ENCODE data around the gene TAC3.
"Not testable (repeated sequence)": the region's sequence is repeated elsewhere in the genome, so short reads cannot be mapped to it uniquely, and the experiment has no call there.

TAC3 gene

DNA sequence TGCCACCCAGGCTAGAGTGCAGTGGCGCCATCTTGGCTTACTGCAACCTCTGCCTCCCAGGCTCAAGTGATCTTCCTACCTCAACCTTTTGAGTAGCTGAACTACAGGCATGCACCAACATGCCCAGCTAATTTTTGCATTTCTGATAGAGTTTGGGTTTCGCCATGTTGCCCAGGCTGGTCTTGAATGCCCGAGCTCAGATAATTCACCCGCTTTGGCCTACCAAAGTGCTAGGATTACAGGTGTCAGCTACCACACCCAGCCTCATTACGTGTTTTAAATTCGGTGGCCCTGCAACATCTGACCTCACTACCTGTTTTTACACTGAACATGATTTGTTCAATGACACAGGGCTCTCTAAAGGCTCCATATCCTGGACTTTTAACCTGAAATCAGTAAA, 36.1 kb downstream of the TAC3 start:
- no peak for DNase-seq

- DNase-seq = no peak
Observed at GRCh38 chr12:56979628-56980027, 36.7 kb downstream of the TAC3 start.

DNA sequence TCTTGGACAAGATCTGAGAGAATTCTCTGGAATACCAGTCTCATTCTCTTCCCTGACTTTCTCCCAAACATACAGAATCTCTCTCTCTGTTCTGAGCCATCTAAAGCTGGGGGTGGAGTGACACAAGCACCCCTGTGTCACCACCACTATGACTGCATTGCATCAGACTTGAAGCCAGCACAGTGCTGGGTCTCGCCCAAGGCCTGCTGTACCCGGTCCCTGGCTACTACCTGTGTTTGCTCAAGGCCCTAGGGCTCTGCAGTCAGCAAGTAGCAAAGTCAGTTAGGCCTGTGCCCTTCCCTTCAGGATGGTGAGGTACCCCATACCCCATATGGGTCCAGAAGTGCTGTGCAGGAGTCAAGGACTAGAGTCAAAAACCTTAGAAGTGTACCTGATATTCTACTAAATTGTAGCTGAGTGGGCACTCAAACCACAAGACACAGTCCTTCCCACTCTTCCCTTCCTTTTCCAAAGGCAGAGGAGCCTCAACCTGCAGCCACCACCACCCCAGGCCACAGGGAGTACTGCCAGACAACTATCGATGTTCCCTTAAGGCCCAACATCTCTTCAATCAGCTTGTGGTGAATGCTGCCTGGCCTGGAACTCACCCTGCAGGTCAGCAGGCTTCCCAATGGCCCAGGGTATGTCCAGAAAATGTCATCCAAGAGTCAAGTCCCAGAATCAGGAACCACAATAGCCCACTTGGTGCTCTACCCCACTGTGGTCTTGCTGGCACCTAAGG, 37.8 kb downstream of the TAC3 start:
- no peak for DNase-seq

GRCh38 chr12:56977361-56977760, 39.0 kb downstream of the TAC3 start:
- not testable (repeated sequence) for DNase-seq

GRCh38 chr12:56974224-56974623, 42.1 kb downstream of the TAC3 start:
- DNase-seq = not testable (repeated sequence)

DNA sequence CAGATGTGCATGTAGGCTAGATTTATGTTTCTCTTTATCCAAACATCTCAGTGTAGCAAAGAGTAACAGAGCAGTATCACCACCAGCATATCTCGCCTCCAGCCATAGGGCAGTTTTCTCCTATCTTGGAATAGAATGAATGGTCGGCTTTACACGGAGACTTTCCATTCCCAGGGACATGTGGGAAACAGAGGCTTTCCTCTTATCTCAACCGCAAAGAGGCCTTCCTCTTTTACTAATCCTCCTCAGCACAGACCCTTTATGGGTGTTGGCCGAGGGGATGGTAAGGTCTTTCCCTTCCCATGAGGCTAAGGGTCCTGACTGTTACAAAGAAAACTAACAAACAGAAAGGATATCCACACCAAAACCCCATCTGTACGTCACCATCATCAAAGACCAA, 47.4 kb downstream of the TAC3 start:
- DNase-seq = peak; percentile 36

- not testable (repeated sequence) for DNase-seq
Observed at GRCh38 chr12:56965997-56966642, 50.2 kb downstream of the TAC3 start.

- not testable (repeated sequence) for DNase-seq
Observed at GRCh38 chr12:56965124-56965523, 51.2 kb downstream of the TAC3 start.

DNA sequence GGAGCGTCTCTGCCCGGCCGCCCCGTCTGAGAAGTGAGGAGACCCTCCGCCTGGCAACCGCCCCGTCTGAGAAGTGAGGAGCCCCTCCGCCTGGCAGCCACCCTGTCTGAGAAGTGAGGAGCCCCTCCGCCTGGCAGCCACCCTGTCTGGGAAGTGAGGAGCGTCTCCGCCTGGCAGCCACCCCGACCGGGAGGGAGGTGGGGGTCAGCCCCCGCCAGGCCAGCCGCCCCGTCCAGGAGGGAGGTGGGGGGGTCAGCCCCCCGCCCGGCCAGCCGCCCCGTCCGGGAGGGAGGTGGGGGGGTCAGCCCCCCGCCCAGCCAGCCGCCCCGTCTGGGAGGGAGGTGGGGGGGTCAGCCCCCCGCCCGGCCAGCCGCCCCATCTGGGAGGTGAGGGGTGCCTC, 52.8 kb downstream of the TAC3 start:
- DNase-seq = not testable (repeated sequence)

DNA sequence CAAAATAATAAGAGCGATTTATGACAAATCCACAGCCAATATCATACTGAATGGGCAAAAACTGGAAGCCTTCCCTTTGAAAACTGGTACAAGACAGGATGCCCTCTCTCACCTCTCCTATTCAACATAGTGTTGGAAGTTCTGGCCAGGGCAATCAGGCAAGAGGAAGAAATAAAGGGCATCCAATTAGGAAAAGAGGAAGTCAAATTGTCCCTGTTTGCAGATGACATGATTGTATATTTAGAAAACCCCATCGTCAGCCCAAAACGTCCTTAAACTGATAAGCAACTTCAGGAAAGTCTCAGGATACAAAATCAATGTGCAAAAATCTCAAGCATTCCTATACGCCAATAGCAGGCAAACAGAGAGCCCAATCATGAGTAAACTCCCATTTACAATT, 54.1 kb downstream of the TAC3 start:
- DNase-seq = not testable (repeated sequence)
